ENCODE results near the gene AK9. TPM values are rescaled to one million over a fixed set of nuclear protein-coding genes. Genes with fewer than 3 reads are reported as not detected.

AK9 gene
- total and polyA plus RNA-seq, 2 of the 4 experiments (the other 2 are of a cell fraction) = 1.7 to 1.8 TPM

DNA sequence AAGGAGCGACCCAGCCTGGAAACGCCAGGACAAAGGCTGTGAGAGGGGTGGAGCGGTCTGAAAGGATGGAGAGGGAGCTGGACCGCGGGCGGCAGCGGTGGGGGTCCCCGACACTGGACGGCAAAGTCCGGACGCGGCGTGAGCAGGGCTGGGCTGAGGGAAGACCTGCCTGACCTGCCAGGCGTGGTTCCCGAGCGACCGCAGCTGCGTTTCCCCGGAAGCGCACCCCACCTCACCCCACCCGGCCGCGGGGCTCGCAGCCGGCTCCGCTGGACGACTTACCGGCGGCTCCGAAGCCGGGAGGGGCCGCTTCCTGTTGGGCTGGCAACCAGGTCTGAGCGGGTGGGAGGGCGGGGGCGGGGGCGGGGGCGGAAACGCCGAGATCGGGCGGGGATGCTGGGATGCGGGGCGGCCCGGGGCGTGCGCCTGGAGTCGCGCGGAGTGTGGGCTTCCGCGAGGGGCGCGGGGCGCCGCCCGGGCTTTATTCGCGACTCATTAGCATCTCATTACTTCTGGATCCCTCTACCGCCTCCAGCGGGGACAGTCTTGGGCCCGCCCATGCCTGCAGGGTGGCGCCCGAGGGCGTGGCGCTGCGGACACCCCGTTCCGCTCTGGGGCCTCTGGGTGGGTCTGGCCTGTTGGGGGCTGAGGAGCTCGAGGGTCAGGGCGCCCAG is 235.4 kb downstream of the AK9 start, which contains the start of gene MICAL1:
Gene MICAL1 (minus strand): TSS at position 336 of the 674 bp plus-strand sequence. CDS start 1,576 bp downstream, outside the sequence.
- peak within 1 kb of the TSS; percentile 99 for H2AK9ac ChIP-seq (replicated peaks; ENCODE audit: low read depth, low read length, poor library complexity)
- no peaks in the 10 kb centered on the region for H3K9me3 ChIP-seq (ENCODE audit: control insufficient read depth, insufficient read depth, low read length)
- H4K91ac ChIP-seq (ENCODE audit: insufficient read depth, low read depth, low read length) = peak within 1 kb of the TSS; percentile 94
- peak within 1 kb of the TSS; percentile 25 for H3K18ac ChIP-seq (ENCODE audit: low read depth, low read length)
- H3K9me1 ChIP-seq (ENCODE audit: insufficient read depth, low read length) = peaks cover 18% of the 10 kb centered on the region
- H2BK120ac ChIP-seq (ENCODE audit: low read depth, low read length) = peak within 1 kb of the TSS; percentile 52
- peak within 1 kb of the TSS; percentile 96 for H3K4ac ChIP-seq (ENCODE audit: low read depth, low read length)
- WGBS, 2 experiments (ENCODE audit: extremely low coverage in 2 of 2, insufficient read length in 1 of 2) = 0% methylated on average over 2 of the region's 70 CpGs; no CpG with 5 or more reads in 1 of the 2 experiments
- intact Hi-C loops (cut with micrococcal nuclease) = no loop called here
- H3K9ac ChIP-seq (ENCODE audit: low read depth, low read length) = peak within 1 kb of the TSS; percentile 94
- peak within 1 kb of the TSS; percentile 99 for H3K14ac ChIP-seq (replicated peaks; ENCODE audit: low read depth, low read length)
- peaks cover 21% of the 10 kb centered on the region for H3K36me3 ChIP-seq (ENCODE audit: control insufficient read depth, insufficient read depth, low read length)
- POLR2A ChIA-PET (ENCODE audit: unreplicated experiment) = no interaction called here
- peak; percentile 24 for DNase-seq
- H3K4me1 ChIP-seq (ENCODE audit: control insufficient read depth, insufficient read depth, low read length) = peaks cover 11% of the 10 kb centered on the region
- no TSS peak for BruUV-seq (replicated peaks)
- dilution Hi-C loops (cut with HindIII; ENCODE audit: low sequenced_read_pairs, unreplicated experiment) = no loop called here
- CTCF ChIA-PET = interaction anchor here (1.0 kb wide), 1 partner anchor 13 kb away, joined by 3 read pairs; no protein-coding TSS in a partner anchor
- peak within 1 kb of the TSS; percentile 79 for H2BK5ac ChIP-seq (ENCODE audit: low read depth, low read length, poor library complexity, severe bottlenecking)
- peak within 1 kb of the TSS; percentile 87 for H3K4me2 ChIP-seq (ENCODE audit: low read depth, low read length)
- TF ChIP-seq BHLHE40 (IDR thresholded peaks at IDR 0.05; ENCODE audit: low read depth, low read length) (no peak), CEBPB (IDR thresholded peaks at IDR 0.05; ENCODE audit: low read depth, low read length) (no peak), MXI1 (IDR thresholded peaks at IDR 0.05; ENCODE audit: borderline replicate concordance, low read depth, low read length) (0 out of 2 replicates have a peak, but pooled peaks have one; percentile 16), MAZ (IDR thresholded peaks at IDR 0.05; ENCODE audit: borderline replicate concordance, low read depth, low read length) (no peak)
- TF ChIP-seq, protein P1, sequence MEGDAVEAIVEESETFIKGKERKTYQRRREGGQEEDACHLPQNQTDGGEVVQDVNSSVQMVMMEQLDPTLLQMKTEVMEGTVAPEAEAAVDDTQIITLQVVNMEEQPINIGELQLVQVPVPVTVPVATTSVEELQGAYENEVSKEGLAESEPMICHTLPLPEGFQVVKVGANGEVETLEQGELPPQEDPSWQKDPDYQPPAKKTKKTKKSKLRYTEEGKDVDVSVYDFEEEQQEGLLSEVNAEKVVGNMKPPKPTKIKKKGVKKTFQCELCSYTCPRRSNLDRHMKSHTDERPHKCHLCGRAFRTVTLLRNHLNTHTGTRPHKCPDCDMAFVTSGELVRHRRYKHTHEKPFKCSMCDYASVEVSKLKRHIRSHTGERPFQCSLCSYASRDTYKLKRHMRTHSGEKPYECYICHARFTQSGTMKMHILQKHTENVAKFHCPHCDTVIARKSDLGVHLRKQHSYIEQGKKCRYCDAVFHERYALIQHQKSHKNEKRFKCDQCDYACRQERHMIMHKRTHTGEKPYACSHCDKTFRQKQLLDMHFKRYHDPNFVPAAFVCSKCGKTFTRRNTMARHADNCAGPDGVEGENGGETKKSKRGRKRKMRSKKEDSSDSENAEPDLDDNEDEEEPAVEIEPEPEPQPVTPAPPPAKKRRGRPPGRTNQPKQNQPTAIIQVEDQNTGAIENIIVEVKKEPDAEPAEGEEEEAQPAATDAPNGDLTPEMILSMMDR (conservative IDR thresholded peaks at IDR 0.05; ENCODE audit: low read depth, low read length) = peak; percentile 33
- no peaks in the 10 kb centered on the region; the same call in 1 of the 2 replicates for H4K20me1 ChIP-seq (ENCODE audit: insufficient read depth, low read length)
- H2BK20ac ChIP-seq (ENCODE audit: low read depth, low read length) = 0 out of 2 replicates have a peak within 1 kb of the TSS, but pooled peaks have one; percentile 31
- H4K8ac ChIP-seq (ENCODE audit: low read depth in 2 of 2, low read length in 2 of 2) = peak within 1 kb of the TSS; percentile 95 to 97
- peak; percentile 77 for ATAC-seq (ENCODE audit: low read depth)
- H3K56ac ChIP-seq (ENCODE audit: extremely low read depth, insufficient read depth, low read length) = peak within 1 kb of the TSS; percentile 85
- peak within 1 kb of the TSS; percentile 70 for H4K5ac ChIP-seq (ENCODE audit: low read depth, low read length)
- no peaks in the 10 kb centered on the region for H3K27me3 ChIP-seq (ENCODE audit: control insufficient read depth, insufficient read depth, low read length)
- peak within 1 kb of the TSS; percentile 80; the same call in 2 of the 3 replicates for H2BK15ac ChIP-seq (ENCODE audit: low read depth, low read length)
- H2AFZ ChIP-seq (replicated peaks; ENCODE audit: low read length, poor library complexity) = peak within 1 kb of the TSS; percentile 98
- peak within 1 kb of the TSS; percentile 87 for H3K27ac ChIP-seq (ENCODE audit: insufficient read depth, low read length)
- in situ Hi-C loops (cut with MboI; ENCODE audit: low sequenced_read_pairs) = no loop called here
- peaks cover 23 to 65% of the 10 kb centered on the region in 2 experiments for H3K79me1 ChIP-seq (ENCODE audit: low read depth in 1 of 2, low read length in 2 of 2)
- peak within 1 kb of the TSS; percentile 88 for H2AK5ac ChIP-seq (ENCODE audit: low read depth, low read length)
- H3K4me3 ChIP-seq (ENCODE audit: insufficient read depth, low read depth, low read length) = peak within 1 kb of the TSS; percentile 98
- H3K23ac ChIP-seq (ENCODE audit: low read depth, low read length) = peak within 1 kb of the TSS; percentile 95
